Measurements from ENCODE around the gene LCE1D.

The LCE1D gene

DNA sequence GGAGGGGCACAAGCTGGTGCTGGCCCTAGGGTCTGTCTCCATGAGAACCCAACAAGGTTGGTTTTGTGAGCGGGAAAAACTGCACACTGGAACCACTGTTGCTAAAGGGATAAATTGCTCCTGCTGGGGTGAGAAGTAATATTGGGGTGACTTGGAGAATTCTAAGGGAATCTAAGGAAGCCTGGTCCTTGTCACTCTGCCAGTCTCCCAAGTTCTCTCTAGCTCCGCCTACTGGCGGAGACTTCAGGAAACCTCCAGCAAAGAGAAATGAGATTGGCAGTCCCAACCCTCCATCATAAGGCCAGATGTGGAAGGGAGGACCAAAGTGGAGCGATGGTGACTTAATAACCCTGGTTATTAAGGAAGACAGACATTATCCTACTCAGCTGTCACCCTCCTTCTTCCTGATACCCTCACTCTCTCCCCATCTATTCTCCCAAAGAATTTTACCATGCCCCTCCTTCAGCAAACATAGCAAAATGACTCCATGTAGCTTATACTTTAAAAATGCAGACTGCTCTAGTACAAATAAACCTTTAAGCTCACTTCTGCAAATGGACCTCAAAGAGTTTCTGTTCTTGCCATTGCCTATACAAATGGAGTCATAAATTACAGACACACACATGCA, 18.9 kb upstream of the LCE1D start:
- no peak overlapping the region for H3K27ac ChIP-seq
- TF ChIP-seq ZFX (IDR thresholded peaks at IDR 0.05) (no peak), CTCF (conservative IDR thresholded peaks at IDR 0.05) (peak; percentile 78)

DNA sequence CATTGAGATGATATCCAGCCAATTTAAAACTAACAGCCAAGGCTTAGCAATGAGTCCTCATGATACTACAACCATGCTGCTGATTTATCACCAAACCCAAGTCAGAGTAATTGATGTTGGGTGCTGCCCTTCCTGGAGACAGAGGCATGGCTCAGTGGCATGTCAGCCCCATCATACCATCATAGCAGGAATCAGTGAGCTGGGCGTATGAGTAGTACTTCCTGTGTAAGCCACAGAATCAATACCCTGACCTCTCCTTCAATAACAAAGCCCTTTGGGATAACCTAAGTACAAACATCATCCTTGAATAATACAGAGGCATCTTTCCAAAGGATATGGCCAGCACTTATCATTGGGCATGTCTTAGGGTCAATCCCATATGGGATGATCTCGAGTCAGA, 13.4 kb upstream of the LCE1D start:
- TF ChIP-seq CTCF (conservative IDR thresholded peaks at IDR 0.05): no peak
- TF ChIP-seq ZFX (IDR thresholded peaks at IDR 0.05): no peak

GRCh38 chr1:152786077-152786476, 10.4 kb upstream of the LCE1D start, which contains the start of gene LCE1E:
Gene LCE1E (plus strand): TSS chr1:152786257. CDS start chr1:152787300, 1,043 bp downstream.
- TF ChIP-seq CTCF (conservative IDR thresholded peaks at IDR 0.05) (no peak), ZFX (IDR thresholded peaks at IDR 0.05) (no peak)
- no peak within 1 kb of the TSS for H3K27ac ChIP-seq

More for the DNA sequence above, 13.4 kb upstream of the LCE1D start:
- H3K27ac ChIP-seq: no peak overlapping the region

GRCh38 chr1:152795686-152796085, 835 bp upstream of the LCE1D start:
- no peak for TF ChIP-seq ZFX (IDR thresholded peaks at IDR 0.05)
- no peak for TF ChIP-seq CTCF (conservative IDR thresholded peaks at IDR 0.05)
- H3K27ac ChIP-seq: no peak overlapping the region

DNA sequence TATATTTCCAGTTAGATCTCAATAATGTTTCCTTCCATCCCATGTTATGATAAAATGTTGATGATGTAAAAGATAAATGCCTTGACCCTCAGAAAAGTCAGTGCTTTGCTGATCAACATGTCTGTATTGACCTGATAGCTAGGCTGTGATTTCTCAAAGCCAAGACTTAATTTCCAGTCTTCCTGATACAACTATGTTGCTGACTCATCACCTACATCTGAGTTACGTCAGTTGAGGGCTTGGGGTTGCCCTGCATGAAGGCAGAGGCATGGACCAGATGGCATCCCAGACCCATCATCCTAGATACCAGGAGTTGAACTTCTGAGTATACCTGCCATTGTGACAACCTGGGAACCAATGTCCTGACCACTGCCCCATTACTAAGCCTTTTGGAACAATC, 4.8 kb downstream of the LCE1D start:
- H3K27ac ChIP-seq: no peak overlapping the region
- no peak for TF ChIP-seq CTCF (conservative IDR thresholded peaks at IDR 0.05)
- TF ChIP-seq ZFX (IDR thresholded peaks at IDR 0.05): no peak

- no peak within 1 kb of the TSS for H3K27ac ChIP-seq
- no peak for TF ChIP-seq ZFX (IDR thresholded peaks at IDR 0.05)
- TF ChIP-seq CTCF (conservative IDR thresholded peaks at IDR 0.05): no peak
These were observed 10.1 kb downstream of the LCE1D start, which contains the start of gene LCE1C for GRCh38 chr1:152806576-152806975. Gene LCE1C (minus strand): TSS chr1:152806651. CDS start chr1:152805478, 1,173 bp downstream.

GRCh38 chr1:152811050-152811449, 14.5 kb downstream of the LCE1D start:
- TF ChIP-seq CTCF (conservative IDR thresholded peaks at IDR 0.05) (no peak), ZFX (IDR thresholded peaks at IDR 0.05) (no peak)
- no peak overlapping the region for H3K27ac ChIP-seq

Data from C4-2B (cell line).